SK-N-MC (cell line): ENCODE measurements around the gene KIF1A.

Experiments used
- EZH2 ChIP-seq: fragments of 200-600 bp; sonication (generic); IDR thresholded peaks from one replicate; pipeline ENCODE4 v1.6.1; 2017; ENCODE audit warnings: antibody characterized with exemption
- POLR2AphosphoS5 ChIP-seq: IDR thresholded peaks from 2 replicates; pipeline ENCODE4 v1.6.1; 2012; ENCODE audit warnings: mild to moderate bottlenecking, low read depth, low read length, borderline replicate concordance

DNA sequence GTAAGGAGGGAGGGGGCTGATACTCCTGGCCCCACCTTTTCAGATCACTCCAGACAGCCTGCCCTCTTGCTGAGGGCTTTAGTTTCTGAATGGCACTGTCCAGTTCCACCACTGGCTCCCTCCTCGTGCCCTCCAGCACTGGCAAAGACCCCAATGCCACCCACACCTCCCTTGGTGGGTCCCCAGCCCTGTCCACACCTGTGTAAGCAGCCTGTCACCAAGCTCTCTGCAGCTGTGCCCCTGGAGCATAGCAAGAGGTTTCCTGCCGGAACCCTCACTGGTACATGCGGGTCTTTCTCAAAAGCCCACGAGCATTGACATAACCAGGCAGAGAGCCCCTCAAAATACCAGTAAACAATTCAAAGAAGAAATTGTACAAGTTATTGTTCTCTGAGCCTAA lies 17.6 kb upstream of the KIF1A start:
- no peak for TF ChIP-seq EZH2
- no peak for TF ChIP-seq POLR2AphosphoS5
